ENCODE data around the gene ING4. TPM values are rescaled to one million over a fixed set of nuclear protein-coding genes. Genes with fewer than 3 reads are reported as not detected.

Gene ING4
- total and polyA plus RNA-seq, 2 of the 13 experiments (the other 11 are each of a cell fraction or from before 2014, with no cell fraction given), result 14.4 to 32.4 TPM

DNA sequence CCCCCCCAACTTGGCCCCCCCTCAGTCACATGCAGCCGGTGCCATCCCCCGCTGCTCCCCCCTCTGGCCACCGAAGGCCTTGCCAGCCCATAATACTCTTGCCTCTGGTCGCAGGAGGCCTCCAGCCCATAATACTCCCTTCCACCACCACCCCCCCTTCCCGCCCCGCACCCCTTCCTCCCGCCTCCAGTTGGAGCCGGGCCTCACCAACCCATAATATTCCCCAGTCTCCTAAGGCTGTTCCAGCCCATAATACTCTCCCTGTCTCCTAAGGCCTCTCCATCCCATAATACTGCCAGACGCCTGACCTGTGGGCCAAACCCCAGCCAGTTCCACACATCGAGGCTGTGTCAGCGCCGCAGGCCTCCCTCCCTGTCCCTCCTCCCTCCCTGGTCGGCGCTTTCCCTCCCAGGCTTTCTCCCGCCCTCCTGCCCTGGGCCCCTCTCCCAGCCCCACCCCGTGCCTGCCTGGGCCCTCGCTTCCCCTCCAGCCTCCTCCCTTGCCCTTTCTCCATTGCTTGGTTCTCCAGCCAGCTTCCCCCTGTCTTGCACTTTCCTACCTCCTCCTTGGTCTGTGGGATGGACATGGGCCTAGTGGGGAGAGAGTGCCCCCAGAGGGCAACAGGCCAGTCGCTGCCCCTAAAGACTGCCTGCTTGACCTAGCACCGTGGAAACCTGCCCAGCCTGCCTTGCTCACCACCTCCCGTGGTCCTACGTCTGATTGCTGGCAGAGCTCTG is 49.0 kb downstream of the ING4 start (continued):
- TF ChIP-seq, protein P1, sequence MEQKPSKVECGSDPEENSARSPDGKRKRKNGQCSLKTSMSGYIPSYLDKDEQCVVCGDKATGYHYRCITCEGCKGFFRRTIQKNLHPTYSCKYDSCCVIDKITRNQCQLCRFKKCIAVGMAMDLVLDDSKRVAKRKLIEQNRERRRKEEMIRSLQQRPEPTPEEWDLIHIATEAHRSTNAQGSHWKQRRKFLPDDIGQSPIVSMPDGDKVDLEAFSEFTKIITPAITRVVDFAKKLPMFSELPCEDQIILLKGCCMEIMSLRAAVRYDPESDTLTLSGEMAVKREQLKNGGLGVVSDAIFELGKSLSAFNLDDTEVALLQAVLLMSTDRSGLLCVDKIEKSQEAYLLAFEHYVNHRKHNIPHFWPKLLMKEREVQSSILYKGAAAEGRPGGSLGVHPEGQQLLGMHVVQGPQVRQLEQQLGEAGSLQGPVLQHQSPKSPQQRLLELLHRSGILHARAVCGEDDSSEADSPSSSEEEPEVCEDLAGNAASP (CRISPR knock-in tag; IDR thresholded peaks at IDR 0.05; ENCODE audit: borderline replicate concordance), result no peak
- TF ChIP-seq ZNF556 (CRISPR knock-in tag; IDR thresholded peaks at IDR 0.05; ENCODE audit: borderline replicate concordance) (peak; percentile 61; the same call in 1 of the 2 replicates), ZNF746 (CRISPR knock-in tag; IDR thresholded peaks at IDR 0.05) (peak; percentile 86), ZNF160 (CRISPR knock-in tag; IDR thresholded peaks at IDR 0.05) (peak; percentile 75; the same call in 1 of the 2 replicates), NR1H2 (CRISPR knock-in tag; IDR thresholded peaks at IDR 0.05; ENCODE audit: borderline replicate concordance, low read depth) (no peak), ZNF12 (CRISPR knock-in tag; IDR thresholded peaks at IDR 0.05) (no peak), ZNF607 (CRISPR knock-in tag; IDR thresholded peaks at IDR 0.05; ENCODE audit: borderline replicate concordance) (peak; percentile 78)
- TF ChIP-seq, protein P2, sequence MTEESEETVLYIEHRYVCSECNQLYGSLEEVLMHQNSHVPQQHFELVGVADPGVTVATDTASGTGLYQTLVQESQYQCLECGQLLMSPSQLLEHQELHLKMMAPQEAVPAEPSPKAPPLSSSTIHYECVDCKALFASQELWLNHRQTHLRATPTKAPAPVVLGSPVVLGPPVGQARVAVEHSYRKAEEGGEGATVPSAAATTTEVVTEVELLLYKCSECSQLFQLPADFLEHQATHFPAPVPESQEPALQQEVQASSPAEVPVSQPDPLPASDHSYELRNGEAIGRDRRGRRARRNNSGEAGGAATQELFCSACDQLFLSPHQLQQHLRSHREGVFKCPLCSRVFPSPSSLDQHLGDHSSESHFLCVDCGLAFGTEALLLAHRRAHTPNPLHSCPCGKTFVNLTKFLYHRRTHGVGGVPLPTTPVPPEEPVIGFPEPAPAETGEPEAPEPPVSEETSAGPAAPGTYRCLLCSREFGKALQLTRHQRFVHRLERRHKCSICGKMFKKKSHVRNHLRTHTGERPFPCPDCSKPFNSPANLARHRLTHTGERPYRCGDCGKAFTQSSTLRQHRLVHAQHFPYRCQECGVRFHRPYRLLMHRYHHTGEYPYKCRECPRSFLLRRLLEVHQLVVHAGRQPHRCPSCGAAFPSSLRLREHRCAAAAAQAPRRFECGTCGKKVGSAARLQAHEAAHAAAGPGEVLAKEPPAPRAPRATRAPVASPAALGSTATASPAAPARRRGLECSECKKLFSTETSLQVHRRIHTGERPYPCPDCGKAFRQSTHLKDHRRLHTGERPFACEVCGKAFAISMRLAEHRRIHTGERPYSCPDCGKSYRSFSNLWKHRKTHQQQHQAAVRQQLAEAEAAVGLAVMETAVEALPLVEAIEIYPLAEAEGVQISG (CRISPR knock-in tag; IDR thresholded peaks at IDR 0.05), result 0 out of 2 replicates have a peak, but pooled peaks have one; percentile 54
- TF ChIP-seq, protein P3, sequence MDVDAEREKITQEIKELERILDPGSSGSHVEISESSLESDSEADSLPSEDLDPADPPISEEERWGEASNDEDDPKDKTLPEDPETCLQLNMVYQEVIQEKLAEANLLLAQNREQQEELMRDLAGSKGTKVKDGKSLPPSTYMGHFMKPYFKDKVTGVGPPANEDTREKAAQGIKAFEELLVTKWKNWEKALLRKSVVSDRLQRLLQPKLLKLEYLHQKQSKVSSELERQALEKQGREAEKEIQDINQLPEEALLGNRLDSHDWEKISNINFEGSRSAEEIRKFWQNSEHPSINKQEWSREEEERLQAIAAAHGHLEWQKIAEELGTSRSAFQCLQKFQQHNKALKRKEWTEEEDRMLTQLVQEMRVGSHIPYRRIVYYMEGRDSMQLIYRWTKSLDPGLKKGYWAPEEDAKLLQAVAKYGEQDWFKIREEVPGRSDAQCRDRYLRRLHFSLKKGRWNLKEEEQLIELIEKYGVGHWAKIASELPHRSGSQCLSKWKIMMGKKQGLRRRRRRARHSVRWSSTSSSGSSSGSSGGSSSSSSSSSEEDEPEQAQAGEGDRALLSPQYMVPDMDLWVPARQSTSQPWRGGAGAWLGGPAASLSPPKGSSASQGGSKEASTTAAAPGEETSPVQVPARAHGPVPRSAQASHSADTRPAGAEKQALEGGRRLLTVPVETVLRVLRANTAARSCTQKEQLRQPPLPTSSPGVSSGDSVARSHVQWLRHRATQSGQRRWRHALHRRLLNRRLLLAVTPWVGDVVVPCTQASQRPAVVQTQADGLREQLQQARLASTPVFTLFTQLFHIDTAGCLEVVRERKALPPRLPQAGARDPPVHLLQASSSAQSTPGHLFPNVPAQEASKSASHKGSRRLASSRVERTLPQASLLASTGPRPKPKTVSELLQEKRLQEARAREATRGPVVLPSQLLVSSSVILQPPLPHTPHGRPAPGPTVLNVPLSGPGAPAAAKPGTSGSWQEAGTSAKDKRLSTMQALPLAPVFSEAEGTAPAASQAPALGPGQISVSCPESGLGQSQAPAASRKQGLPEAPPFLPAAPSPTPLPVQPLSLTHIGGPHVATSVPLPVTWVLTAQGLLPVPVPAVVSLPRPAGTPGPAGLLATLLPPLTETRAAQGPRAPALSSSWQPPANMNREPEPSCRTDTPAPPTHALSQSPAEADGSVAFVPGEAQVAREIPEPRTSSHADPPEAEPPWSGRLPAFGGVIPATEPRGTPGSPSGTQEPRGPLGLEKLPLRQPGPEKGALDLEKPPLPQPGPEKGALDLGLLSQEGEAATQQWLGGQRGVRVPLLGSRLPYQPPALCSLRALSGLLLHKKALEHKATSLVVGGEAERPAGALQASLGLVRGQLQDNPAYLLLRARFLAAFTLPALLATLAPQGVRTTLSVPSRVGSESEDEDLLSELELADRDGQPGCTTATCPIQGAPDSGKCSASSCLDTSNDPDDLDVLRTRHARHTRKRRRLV (CRISPR knock-in tag; IDR thresholded peaks at IDR 0.05), result no peak
- TF ChIP-seq, protein P4, sequence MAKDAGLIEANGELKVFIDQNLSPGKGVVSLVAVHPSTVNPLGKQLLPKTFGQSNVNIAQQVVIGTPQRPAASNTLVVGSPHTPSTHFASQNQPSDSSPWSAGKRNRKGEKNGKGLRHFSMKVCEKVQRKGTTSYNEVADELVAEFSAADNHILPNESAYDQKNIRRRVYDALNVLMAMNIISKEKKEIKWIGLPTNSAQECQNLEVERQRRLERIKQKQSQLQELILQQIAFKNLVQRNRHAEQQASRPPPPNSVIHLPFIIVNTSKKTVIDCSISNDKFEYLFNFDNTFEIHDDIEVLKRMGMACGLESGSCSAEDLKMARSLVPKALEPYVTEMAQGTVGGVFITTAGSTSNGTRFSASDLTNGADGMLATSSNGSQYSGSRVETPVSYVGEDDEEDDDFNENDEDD (CRISPR knock-in tag; IDR thresholded peaks at IDR 0.05; ENCODE audit: borderline replicate concordance), result peak; percentile 79; the same call in 1 of the 2 replicates
- TF ChIP-seq, protein P5, sequence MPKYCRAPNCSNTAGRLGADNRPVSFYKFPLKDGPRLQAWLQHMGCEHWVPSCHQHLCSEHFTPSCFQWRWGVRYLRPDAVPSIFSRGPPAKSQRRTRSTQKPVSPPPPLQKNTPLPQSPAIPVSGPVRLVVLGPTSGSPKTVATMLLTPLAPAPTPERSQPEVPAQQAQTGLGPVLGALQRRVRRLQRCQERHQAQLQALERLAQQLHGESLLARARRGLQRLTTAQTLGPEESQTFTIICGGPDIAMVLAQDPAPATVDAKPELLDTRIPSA (CRISPR knock-in tag; IDR thresholded peaks at IDR 0.05; ENCODE audit: borderline replicate concordance), result no peak
- TF ChIP-seq, protein P6, sequence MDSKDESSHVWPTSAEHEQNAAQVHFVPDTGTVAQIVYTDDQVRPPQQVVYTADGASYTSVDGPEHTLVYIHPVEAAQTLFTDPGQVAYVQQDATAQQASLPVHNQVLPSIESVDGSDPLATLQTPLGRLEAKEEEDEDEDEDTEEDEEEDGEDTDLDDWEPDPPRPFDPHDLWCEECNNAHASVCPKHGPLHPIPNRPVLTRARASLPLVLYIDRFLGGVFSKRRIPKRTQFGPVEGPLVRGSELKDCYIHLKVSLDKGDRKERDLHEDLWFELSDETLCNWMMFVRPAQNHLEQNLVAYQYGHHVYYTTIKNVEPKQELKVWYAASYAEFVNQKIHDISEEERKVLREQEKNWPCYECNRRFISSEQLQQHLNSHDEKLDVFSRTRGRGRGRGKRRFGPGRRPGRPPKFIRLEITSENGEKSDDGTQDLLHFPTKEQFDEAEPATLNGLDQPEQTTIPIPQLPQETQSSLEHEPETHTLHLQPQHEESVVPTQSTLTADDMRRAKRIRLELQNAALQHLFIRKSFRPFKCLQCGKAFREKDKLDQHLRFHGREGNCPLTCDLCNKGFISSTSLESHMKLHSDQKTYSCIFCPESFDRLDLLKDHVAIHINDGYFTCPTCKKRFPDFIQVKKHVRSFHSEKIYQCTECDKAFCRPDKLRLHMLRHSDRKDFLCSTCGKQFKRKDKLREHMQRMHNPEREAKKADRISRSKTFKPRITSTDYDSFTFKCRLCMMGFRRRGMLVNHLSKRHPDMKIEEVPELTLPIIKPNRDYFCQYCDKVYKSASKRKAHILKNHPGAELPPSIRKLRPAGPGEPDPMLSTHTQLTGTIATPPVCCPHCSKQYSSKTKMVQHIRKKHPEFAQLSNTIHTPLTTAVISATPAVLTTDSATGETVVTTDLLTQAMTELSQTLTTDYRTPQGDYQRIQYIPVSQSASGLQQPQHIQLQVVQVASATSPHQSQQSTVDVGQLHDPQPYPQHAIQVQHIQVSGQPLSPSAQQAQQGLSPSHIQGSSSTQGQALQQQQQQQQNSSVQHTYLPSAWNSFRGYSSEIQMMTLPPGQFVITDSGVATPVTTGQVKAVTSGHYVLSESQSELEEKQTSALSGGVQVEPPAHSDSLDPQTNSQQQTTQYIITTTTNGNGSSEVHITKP (CRISPR knock-in tag; IDR thresholded peaks at IDR 0.05; ENCODE audit: low read depth), result no peak
